ENCODE data around the gene NDUFB7. TPM values are rescaled to one million over a fixed set of nuclear protein-coding genes. Genes with fewer than 3 reads are reported as not detected.
A peak's percentile ranks its signal among the peaks of the same experiment; 100 is the strongest.

Gene NDUFB7
- total RNA-seq, 2 experiments from 2014 or later = 31.7 to 39.1 TPM

DNA sequence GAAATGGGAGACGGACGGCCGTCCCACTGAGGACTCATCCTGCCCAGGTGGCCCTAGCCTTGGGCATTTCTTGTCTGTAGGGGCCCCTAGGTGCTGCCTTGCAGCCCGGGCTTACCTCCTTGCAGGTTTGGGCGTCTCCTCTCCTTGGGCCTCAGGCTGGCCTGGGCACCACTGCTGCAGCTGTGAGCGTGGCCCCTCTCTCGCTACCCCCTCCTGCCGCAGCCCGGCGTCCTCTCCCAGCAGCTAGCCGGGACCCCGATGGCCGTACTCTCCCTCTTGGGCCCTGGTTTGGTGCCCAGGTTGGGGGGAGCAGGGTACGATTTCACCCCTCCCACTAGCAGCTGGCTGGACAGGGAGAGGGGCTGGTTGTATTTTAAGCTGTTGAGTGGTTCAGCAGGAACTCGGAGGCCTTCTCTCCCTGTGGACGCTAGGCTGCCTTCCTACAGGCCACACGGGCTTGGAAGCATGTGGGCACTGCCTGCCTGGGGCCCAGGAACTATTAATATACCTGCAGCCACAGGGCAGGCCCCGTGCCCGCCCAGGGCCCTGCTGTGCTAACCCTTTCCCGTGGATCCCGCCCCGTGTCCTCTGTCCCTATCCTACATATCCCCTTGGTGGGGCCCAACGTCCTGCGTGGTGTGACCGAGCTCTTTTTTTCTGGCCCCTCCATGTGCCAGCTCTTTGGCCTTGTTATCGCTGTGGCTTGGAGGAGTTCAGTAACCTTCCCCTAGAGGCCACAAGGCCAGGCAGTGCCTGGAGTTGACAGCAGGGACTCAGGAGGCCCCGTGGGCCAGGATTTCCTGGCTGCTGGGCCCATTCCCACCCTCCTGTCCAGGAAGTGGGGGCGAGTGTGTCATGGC is 11.7 kb downstream of the NDUFB7 start:
- intact Hi-C loops (cut with DNase I, micrococcal nuclease) = no loop called here
- Histone ChIP-seq H3K27me3 (ENCODE audit: control insufficient read depth in 1 of 2, insufficient read depth in 2 of 2, low read length in 2 of 2) (no peaks in the 10 kb centered on the region), H3K4me3 (ENCODE audit: low read length) (no peak overlapping the region), H3K27ac (ENCODE audit: low read depth in 1 of 2, low read length in 2 of 2) (peak overlapping the region in 1 of 2 donors; percentile 50), H3K36me3 (ENCODE audit: insufficient read depth, low read length) (peaks cover 28% of the 10 kb centered on the region), H3K9me3 (ENCODE audit: control insufficient read depth in 1 of 2, insufficient read depth in 1 of 2, low read length in 2 of 2) (no peaks in the 10 kb centered on the region), H3K4me1 (ENCODE audit: insufficient read depth, low read length) (peaks cover 60% of the 10 kb centered on the region)
- peak overlapping the region; percentile 33 for H3K27ac Mint-ChIP-seq
- CTCF ChIA-PET = interaction anchor here (0.6 kb wide), 1 partner anchor 366 kb away, joined by 3 read pairs; no protein-coding TSS in a partner anchor
- TF ChIP-seq, protein P1, sequence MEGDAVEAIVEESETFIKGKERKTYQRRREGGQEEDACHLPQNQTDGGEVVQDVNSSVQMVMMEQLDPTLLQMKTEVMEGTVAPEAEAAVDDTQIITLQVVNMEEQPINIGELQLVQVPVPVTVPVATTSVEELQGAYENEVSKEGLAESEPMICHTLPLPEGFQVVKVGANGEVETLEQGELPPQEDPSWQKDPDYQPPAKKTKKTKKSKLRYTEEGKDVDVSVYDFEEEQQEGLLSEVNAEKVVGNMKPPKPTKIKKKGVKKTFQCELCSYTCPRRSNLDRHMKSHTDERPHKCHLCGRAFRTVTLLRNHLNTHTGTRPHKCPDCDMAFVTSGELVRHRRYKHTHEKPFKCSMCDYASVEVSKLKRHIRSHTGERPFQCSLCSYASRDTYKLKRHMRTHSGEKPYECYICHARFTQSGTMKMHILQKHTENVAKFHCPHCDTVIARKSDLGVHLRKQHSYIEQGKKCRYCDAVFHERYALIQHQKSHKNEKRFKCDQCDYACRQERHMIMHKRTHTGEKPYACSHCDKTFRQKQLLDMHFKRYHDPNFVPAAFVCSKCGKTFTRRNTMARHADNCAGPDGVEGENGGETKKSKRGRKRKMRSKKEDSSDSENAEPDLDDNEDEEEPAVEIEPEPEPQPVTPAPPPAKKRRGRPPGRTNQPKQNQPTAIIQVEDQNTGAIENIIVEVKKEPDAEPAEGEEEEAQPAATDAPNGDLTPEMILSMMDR (IDR thresholded peaks at IDR 0.05) = no peak
- peaks cover 34% of the 10 kb centered on the region for H3K4me1 Mint-ChIP-seq (ENCODE audit: low read depth)
- no peaks in the 10 kb centered on the region for H3K9me3 Mint-ChIP-seq
- peaks cover 29% of the 10 kb centered on the region for H3K36me3 Mint-ChIP-seq (ENCODE audit: low read depth)
- no peak for ATAC-seq (ENCODE audit: poor library complexity)
- no peak for DNase-seq
- POLR2A ChIA-PET = interaction anchor here (0.7 kb wide), 1 partner anchor 43 kb away, joined by 3 read pairs; no protein-coding TSS in a partner anchor
- no peaks in the 10 kb centered on the region for H3K27me3 Mint-ChIP-seq
- no peak overlapping the region for H3K4me3 Mint-ChIP-seq

DNA sequence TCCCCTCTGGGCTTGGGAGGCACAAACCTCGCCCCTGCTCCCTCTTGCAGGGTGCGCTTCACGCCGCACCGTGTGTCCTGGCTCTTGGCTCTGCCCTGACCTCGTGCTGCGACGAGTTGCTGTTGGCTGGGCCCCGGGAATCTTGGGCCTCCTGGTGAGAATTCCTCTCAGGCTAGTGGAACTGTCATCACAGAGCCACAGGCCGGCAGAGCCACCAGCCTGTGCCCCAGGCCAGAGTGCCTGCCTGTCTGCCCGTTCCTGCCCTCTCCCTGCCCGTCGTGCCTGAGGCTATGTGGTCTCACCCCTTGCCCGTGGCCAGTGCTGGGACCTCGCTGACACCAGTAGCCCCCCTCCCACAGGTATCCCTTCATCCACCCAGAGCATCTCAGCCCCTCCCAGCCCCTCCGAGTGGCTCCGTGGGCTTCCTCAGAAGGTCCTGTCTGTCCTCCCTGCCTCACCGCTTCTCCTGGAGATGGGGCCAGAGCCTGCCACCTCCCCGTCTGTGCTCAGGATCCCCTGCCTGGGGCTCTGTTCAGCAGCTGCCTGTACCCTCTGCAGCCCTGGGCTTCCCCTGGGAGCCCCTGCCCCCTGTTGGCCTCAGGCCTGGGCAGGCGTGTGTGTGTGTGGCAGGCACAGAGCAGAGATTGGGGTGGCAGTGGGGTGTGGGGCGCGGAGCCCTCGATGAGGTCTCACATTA is 13.3 kb downstream of the NDUFB7 start:
- Mint-ChIP-seq H3K4me1 (ENCODE audit: low read depth) (peaks cover 34% of the 10 kb centered on the region), H3K36me3 (ENCODE audit: low read depth) (peaks cover 15% of the 10 kb centered on the region), H3K4me3 (no peak overlapping the region), H3K27ac (no peak overlapping the region), H3K9me3 (no peaks in the 10 kb centered on the region), H3K27me3 (no peaks in the 10 kb centered on the region)
- H3K27me3 ChIP-seq (ENCODE audit: control insufficient read depth in 1 of 2, insufficient read depth in 2 of 2, low read length in 2 of 2) = no peaks in the 10 kb centered on the region
- intact Hi-C loops (cut with DNase I, micrococcal nuclease) = no loop called here
- ATAC-seq (ENCODE audit: poor library complexity) = no peak
- ChIA-PET CTCF (interaction anchor here (3.3 kb wide), 1 partner anchor 52 kb away, joined by 16 read pairs; no protein-coding TSS in a partner anchor), POLR2A (no interaction called here)
- H3K9me3 ChIP-seq (ENCODE audit: control insufficient read depth in 1 of 2, insufficient read depth in 1 of 2, low read length in 2 of 2) = no peaks in the 10 kb centered on the region
- H3K4me3 ChIP-seq (ENCODE audit: low read length) = no peak overlapping the region
- peak in 1 of 14 experiments; percentile 26 for DNase-seq
- H3K4me1 ChIP-seq (ENCODE audit: insufficient read depth, low read length) = peaks cover 66% of the 10 kb centered on the region
- TF ChIP-seq, protein P1 (IDR thresholded peaks at IDR 0.05) = no peak
- peaks cover 24% of the 10 kb centered on the region for H3K36me3 ChIP-seq (ENCODE audit: insufficient read depth, low read length)
- no peak overlapping the region for H3K27ac ChIP-seq (ENCODE audit: low read depth in 1 of 2, low read length in 2 of 2)

DNA sequence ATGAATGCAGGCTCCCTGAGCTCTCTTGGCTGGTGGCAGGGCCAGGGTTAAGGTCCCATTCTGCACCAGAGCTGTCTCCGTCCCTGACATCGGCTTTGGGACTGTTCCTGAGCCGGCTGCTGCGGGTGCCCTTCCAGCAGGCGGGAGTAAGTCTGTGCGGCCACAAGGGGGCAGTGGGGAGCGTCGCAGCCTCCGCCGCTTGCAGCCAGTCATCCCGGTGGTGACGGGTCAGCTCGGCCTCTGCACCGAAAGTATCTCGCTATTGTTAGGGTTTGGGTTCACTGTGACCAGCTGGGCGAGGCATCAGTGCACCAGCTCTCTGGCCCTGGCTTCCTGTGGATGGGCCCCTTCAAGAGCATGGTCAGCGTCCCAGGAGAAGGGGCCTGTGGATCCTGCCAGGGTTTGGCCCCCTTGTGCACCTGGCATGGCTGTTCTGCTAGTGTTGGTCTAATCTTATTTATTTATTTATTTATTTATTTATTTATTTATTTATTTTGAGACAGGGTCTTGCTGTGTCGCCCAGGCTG is 15.1 kb downstream of the NDUFB7 start:
- Mint-ChIP-seq H3K36me3 (ENCODE audit: low read depth) (peaks cover 15% of the 10 kb centered on the region), H3K9me3 (no peaks in the 10 kb centered on the region), H3K27ac (peak overlapping the region; percentile 81), H3K27me3 (no peaks in the 10 kb centered on the region), H3K4me1 (ENCODE audit: low read depth) (peaks cover 39% of the 10 kb centered on the region), H3K4me3 (peak overlapping the region; percentile 66)
- Histone ChIP-seq H3K4me1 (ENCODE audit: insufficient read depth, low read length) (peaks cover 78% of the 10 kb centered on the region), H3K36me3 (ENCODE audit: insufficient read depth, low read length) (peaks cover 13% of the 10 kb centered on the region), H3K4me3 (ENCODE audit: low read length) (peak overlapping the region; percentile 28), H3K27ac (ENCODE audit: low read depth in 1 of 2, low read length in 2 of 2) (no peak overlapping the region), H3K9me3 (ENCODE audit: control insufficient read depth in 1 of 2, insufficient read depth in 1 of 2, low read length in 2 of 2) (no peaks in the 10 kb centered on the region), H3K27me3 (ENCODE audit: control insufficient read depth in 1 of 2, insufficient read depth in 2 of 2, low read length in 2 of 2) (no peaks in the 10 kb centered on the region)
- ChIA-PET POLR2A (interaction anchor here (0.9 to 1.9 kb wide), 7 partner anchors 14 to 53 kb away, joined by 3 to 12 read pairs (median 4); partner anchors contain the start of genes DNAJB1, NDUFB7 and TECR), CTCF (interaction anchor here (0.8 to 3.3 kb wide), 22 partner anchors 11 to 134 kb away, joined by 3 to 28 read pairs (median 4); partner anchors contain the start of genes NDUFB7, PTGER1, TECR and ZNF333)
- intact Hi-C loops (cut with DNase I, micrococcal nuclease) = no loop called here
- TF ChIP-seq, protein P1 (IDR thresholded peaks at IDR 0.05) = peak; percentile 96
- ATAC-seq (ENCODE audit: poor library complexity) (peak; percentile 83), DNase-seq (peak; percentile 52 to 88 (median 66))
